Lung (tissue), 12 donors: ENCODE data around the gene SON. TPM values are rescaled to one million over a fixed set of nuclear protein-coding genes. Genes with fewer than 3 reads are reported as not detected.

Source experiments
- ATAC-seq: fragments of 200-7000 bp; cut with Tn5 transposase; one replicate; pipeline ENCODE4 v1.9.1; 2020; ENCODE audit warnings: moderate number of reproducible peaks; ENCODE audit not compliant: insufficient read depth, low FRiP score
- DNase-seq, 3 donors: peaks; one replicate each; pipeline ENCODE4 v3.0.0-alpha.2; 2013 to 2017
- H3K27ac ChIP-seq, 2 donors: one replicate each; pipeline ENCODE4 v1.5.1; 2013; ENCODE audit warnings: mild to moderate bottlenecking in 2 of 2, moderate library complexity in 2 of 2, control low read depth in 1 of 2, inconsistent platforms in 1 of 2, low read depth in 1 of 2, low read length in 1 of 2
- H3K27me3 ChIP-seq, 3 donors: one replicate each; pipeline ENCODE4 v1.5.1; 2013; ENCODE audit warnings: low read length in 2 of 3; ENCODE audit not compliant: control insufficient read depth in 3 of 3, insufficient read depth in 3 of 3
- H3K36me3 ChIP-seq, 4 donors: one replicate each; pipeline ENCODE4 v1.5.1; 2013; ENCODE audit warnings: low read length in 4 of 4, mild to moderate bottlenecking in 1 of 4, moderate library complexity in 1 of 4; ENCODE audit not compliant: control insufficient read depth in 4 of 4, insufficient read depth in 4 of 4
- H3K4me1 ChIP-seq, 5 donors: one replicate each; pipeline ENCODE4 v1.5.1; 2013; ENCODE audit warnings: low read length in 5 of 5, mild to moderate bottlenecking in 2 of 5, moderate library complexity in 1 of 5; ENCODE audit not compliant: control insufficient read depth in 5 of 5, insufficient read depth in 5 of 5
- H3K4me3 ChIP-seq: one replicate; pipeline ENCODE4 v1.5.1; 2013; ENCODE audit warnings: mild to moderate bottlenecking, control low read depth, moderate library complexity
- H3K9ac ChIP-seq, 2 donors: one replicate each; pipeline ENCODE4 v1.5.1; 2013; ENCODE audit warnings: low read length in 2 of 2, control low read depth in 1 of 2; ENCODE audit not compliant: insufficient read depth in 1 of 2
- H3K9me3 ChIP-seq, 4 donors: one replicate each; pipeline ENCODE4 v1.5.1; 2013; ENCODE audit warnings: low read length in 3 of 4, mild to moderate bottlenecking in 1 of 4, moderate library complexity in 1 of 4; ENCODE audit not compliant: control insufficient read depth in 4 of 4, insufficient read depth in 3 of 4
- CTCF ChIP-seq: IDR thresholded peaks from 2 replicates; pipeline ENCODE4 v1.5.1; 2012; ENCODE audit warnings: mild to moderate bottlenecking; ENCODE audit errors: control extremely low read depth, extremely low read depth
- WGBS, 2 donors: extraction: QIAGEN DNeasy Blood & Tissue Kit; methylation state at CpG; one replicate each; pipeline ENCODE4 v1.1.7; 2013; 5-methylcytosine and 5-hydroxymethylcytosine counted together
- polyA plus RNA-seq, 2 donors: library from polyadenylated mRNA; stranded (reverse); fragments of 200-250 nt; gene quantifications; one replicate each; pipeline ENCODE4 v1.2.1, GENCODE V29; 2013
- total RNA-seq, 2 donors: library from RNA; depleted of rRNA in 1 of 2; stranded (reverse); fragments of >200 nt in 1 of 2; gene quantifications; one replicate each; pipeline ENCODE4 v1.2.1, GENCODE V29; 2014 to 2021
- donor health status: control.
- donor health status: control.
- donor health status: Bipolar disorder and iron deficiency.
- donor health status: healthy.
- donor health status: DM: yes; HTN: yes; CAD: no.

The SON gene
- total and polyA plus RNA-seq, 4 donors: 100 to 393 (median 192) TPM

- Histone ChIP-seq H3K9me3 (no peaks in the 10 kb centered on the region), H3K36me3 (peaks cover 18 to 38% (median 25%) of the 10 kb centered on the region in 4 donors), H3K27me3 (no peaks in the 10 kb centered on the region), H3K4me1 (peaks cover 0 to 8% (median 0%) of the 10 kb centered on the region in 5 donors), H3K4me3 (no peak overlapping the region), H3K27ac (no peak overlapping the region), H3K9ac (no peak overlapping the region)
- TF ChIP-seq CTCF: no peak
- ATAC-seq (no peak), DNase-seq (no peak)
- WGBS, 2 donors: 97 to 100% methylated on average over 4 of the region's 4 CpGs
These were observed 31.2 kb upstream of the SON start for GRCh38 chr21:33511639-33512038.

DNA sequence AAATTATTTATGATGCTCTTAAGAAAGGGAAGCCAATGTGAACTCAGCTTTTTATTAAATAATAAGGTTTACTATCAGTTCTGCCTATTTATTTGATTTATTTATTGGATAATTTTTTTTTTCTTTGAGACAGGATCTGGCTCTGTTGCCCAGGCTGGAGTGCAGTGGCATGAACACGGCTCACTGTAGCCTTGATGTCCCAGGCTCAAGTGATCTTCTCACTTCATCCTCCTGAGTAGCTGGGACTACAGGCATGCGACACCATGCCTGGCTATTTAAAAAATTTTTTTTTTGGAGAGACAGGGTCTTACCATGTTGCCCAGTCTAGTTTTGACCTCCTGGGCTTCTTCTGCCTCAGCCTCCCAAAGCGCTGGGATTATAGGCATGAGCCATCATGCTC lies 30.4 kb upstream of the SON start:
- H3K36me3 ChIP-seq: peaks cover 20 to 43% (median 27%) of the 10 kb centered on the region in 4 donors
- no peak overlapping the region for H3K4me3 ChIP-seq
- H3K9me3 ChIP-seq: no peaks in the 10 kb centered on the region
- no peak overlapping the region for H3K27ac ChIP-seq
- peaks cover 0 to 8% (median 0%) of the 10 kb centered on the region in 5 donors for H3K4me1 ChIP-seq
- H3K9ac ChIP-seq: no peak overlapping the region
- no peak for DNase-seq
- no peak for ATAC-seq
- H3K27me3 ChIP-seq: no peaks in the 10 kb centered on the region
- WGBS, 2 donors: 97 to 98% methylated on average over 3 of the region's 3 CpGs
- no peak for TF ChIP-seq CTCF

- peaks cover 0 to 8% (median 0%) of the 10 kb centered on the region in 5 donors for H3K4me1 ChIP-seq
- WGBS, 2 donors: 81 to 83% methylated on average over 2 of the region's 2 CpGs
- TF ChIP-seq CTCF: no peak
- H3K9ac ChIP-seq: peak overlapping the region in 1 of 2 donors; percentile 56
- ATAC-seq: no peak
- peaks cover 19 to 45% (median 31%) of the 10 kb centered on the region in 4 donors for H3K36me3 ChIP-seq
- DNase-seq: peak in 2 of 3 donors; percentile 62 to 84
- H3K4me3 ChIP-seq: no peak overlapping the region
- H3K27ac ChIP-seq: no peak overlapping the region
- no peaks in the 10 kb centered on the region for H3K27me3 ChIP-seq
- no peaks in the 10 kb centered on the region for H3K9me3 ChIP-seq
These were observed 28.6 kb upstream of the SON start for GRCh38 chr21:33514229-33514628.

GRCh38 chr21:33518899-33519298 lies 23.9 kb upstream of the SON start:
- peaks cover 18 to 40% (median 23%) of the 10 kb centered on the region in 4 donors for H3K36me3 ChIP-seq
- no peak for ATAC-seq

More at GRCh38 chr21:33518899-33519298, 23.9 kb upstream of the SON start:
- H3K27me3 ChIP-seq: no peaks in the 10 kb centered on the region
- no peaks in the 10 kb centered on the region for H3K9me3 ChIP-seq
- TF ChIP-seq CTCF: no peak
- peaks cover 0 to 7% (median 0%) of the 10 kb centered on the region in 5 donors for H3K4me1 ChIP-seq
- H3K9ac ChIP-seq: no peak overlapping the region
- H3K27ac ChIP-seq: no peak overlapping the region
- no peak overlapping the region for H3K4me3 ChIP-seq
- WGBS, 2 donors: 89 to 95% methylated on average over 4 of the region's 4 CpGs
- no peak for DNase-seq
